NCI-H510A (cell line): ENCODE data around the gene SOX5.
"Not testable (repeated sequence)": the region's sequence is repeated elsewhere in the genome, so short reads cannot be mapped to it uniquely, and the experiment has no call there.

Source experiments
- DNase-seq: peaks from one replicate; lab custom pipeline; 2025; lab: John Stamatoyannopoulos, UW

The SOX5 gene

DNA sequence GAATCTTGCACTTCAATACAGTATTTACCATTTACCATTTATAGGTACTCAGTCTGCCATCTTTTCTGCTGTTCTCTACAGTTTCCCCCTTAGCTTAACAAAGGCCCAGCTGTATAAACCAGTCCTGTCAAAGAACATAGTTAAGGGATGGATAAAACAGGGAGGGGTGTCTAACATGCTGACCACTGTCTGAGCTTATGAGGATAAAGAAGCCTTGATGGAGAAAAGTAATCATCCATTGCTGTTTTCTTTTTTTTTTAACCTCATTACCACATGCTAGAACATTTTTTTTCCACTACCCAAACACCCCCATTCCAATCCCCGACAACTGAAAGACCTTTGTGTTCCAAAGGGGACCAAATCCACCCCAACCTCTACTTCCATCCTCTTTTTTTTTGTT lies 39.9 kb downstream of the SOX5 start:
- DNase-seq = no peak

DNA sequence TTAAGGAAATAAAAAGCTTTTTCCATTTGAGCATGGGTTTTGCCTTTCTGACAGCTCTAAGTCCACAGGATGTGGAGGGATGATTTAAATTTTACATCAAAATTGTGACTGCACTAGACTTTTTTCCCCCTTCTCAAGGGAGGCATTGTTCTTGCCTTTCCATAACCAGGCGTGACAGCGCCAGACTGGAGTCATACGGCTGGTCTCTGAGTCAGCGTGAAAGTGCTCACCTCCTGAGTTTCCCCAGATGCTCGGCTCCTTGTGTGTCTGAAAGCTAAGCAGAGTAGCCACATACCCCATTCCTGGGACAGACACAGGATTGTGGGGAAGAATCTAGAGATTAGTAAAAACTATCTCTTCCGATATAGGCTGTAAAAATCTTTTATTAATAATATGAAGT lies 43.1 kb downstream of the SOX5 start:
- DNase-seq = no peak

GRCh38 chr12:23899434-23899833 lies 50.0 kb downstream of the SOX5 start:
- DNase-seq = no peak

- DNase-seq = no peak
Observed at GRCh38 chr12:23898121-23898520, 51.3 kb downstream of the SOX5 start.

GRCh38 chr12:23895792-23896218 lies 53.7 kb downstream of the SOX5 start:
- DNase-seq = no peak

DNA sequence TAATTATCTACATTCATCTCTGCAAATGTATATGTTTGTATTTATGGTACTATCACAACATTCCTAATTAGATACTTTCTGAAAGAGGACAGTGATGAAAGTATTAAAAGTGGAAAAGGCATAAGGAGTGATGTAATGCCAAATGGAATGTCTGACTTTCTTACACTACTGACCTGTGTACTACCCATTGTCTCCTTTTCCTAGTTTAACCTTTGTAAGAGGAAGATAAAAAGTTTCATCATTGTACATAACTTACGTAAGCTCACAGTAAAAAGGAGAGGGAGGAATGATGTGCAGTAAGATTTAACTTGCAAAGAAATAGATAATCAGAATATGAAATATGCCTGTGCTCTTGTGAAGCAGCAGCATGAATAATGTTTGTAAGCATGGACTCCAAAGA lies 55.9 kb downstream of the SOX5 start:
- no peak for DNase-seq

GRCh38 chr12:23891115-23891514 lies 58.4 kb downstream of the SOX5 start:
- no peak for DNase-seq

GRCh38 chr12:23889069-23889440 lies 60.4 kb downstream of the SOX5 start:
- no peak for DNase-seq

- no peak for DNase-seq
Observed at GRCh38 chr12:23888396-23889068, 60.9 kb downstream of the SOX5 start.

GRCh38 chr12:23887055-23887835 lies 62.2 kb downstream of the SOX5 start:
- no peak for DNase-seq

GRCh38 chr12:23885394-23885793 lies 64.1 kb downstream of the SOX5 start:
- no peak for DNase-seq

GRCh38 chr12:23884909-23885308 lies 64.6 kb downstream of the SOX5 start:
- DNase-seq = no peak

DNA sequence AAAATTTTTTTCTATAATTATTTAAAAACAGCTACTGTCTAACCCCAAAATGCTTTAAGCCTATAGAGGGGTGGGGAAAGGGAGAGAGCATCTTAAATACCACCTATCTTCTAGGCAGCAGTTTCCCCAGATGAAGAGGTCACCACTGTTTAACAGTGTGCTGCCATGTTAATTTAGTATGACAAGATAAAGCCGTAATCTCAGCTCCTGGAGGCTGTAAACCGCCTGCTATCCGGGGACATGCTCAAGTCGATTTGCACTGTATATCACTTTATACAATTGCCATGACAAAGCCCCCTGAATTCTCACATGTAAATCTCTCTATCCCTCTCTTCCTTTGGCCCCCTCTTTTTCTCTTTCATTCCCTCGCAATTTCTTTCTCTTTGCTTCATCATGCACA lies 68.5 kb downstream of the SOX5 start:
- DNase-seq = no peak

DNA sequence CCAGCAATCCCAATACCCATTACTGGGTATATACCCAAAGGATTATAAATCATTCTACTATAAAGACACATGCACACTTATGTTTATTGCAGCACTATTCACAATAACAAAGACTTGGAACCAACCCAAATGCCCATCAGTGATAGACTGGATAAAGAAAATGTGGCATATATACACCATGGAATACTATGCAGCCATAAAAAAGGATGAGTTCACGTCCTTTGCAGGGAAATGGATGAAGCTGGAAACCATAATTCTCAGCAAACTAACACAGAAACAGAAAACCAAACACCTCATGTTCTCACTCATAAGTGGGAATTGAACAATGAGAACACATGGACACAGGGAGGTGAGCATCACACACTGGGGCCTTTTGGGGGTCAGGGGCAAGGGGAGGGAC lies 72.9 kb downstream of the SOX5 start:
- DNase-seq = not testable (repeated sequence)

DNA sequence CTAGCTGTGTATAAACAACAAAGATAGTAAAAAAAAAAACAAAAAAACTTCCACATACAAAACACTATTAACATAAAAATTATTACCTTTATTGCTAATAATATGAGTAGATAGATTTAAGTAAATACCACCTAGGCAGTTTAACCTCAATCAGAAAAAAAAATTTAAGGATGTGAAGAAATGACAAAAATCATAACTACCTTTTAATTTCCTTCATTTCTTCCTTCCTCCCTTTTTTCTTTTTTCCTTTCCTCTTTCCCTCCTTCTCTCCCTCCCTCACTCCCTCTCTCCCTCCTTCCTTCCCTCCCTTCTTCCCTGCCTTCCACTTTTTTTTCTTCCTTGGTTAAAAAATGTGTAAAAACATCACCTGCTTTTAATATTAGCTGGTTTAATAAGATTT lies 81.7 kb downstream of the SOX5 start:
- no peak for DNase-seq

DNA sequence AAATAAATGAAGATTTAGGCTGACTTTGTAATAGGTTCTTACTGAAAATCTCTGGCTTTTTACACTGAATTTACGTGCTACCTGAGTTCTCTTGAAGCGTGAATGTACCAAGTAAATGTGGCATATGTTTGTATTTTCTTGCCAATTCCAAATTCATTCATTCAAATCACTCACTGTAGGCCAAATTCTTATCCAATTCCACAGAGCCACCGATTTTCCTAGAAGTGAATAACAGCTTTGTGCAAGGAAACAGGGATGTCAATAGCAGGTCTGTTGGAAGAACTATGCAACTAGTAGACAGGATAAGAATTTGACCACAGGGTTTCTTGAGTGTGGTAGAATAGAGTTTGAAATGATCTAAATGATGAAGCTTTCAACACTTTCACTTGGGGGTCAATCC lies 86.8 kb downstream of the SOX5 start:
- no peak for DNase-seq

GRCh38 chr12:23860019-23860418 lies 89.5 kb downstream of the SOX5 start:
- DNase-seq = no peak

DNA sequence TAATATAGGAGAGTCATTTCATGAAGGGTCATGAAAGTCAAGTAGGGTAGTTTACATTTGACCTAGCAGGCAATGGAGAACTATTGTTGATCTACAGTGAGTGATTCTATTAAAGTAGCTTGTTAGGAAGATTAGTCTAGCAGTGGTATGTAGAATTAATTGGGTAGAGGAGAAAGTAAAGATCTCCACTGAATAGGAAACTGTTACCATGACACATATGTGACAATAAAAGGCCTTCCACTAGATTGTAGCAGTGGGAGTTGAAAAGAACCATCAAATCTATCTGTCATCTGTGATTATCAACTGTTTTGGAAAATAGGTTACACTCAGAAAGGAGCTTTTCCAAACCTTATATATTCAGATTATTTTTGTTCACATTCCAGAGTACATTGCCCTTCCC lies 92.3 kb downstream of the SOX5 start:
- no peak for DNase-seq

- DNase-seq = no peak
Observed at GRCh38 chr12:23855813-23856212, 93.7 kb downstream of the SOX5 start.

GRCh38 chr12:23854598-23854997 lies 94.9 kb downstream of the SOX5 start:
- no peak for DNase-seq

DNA sequence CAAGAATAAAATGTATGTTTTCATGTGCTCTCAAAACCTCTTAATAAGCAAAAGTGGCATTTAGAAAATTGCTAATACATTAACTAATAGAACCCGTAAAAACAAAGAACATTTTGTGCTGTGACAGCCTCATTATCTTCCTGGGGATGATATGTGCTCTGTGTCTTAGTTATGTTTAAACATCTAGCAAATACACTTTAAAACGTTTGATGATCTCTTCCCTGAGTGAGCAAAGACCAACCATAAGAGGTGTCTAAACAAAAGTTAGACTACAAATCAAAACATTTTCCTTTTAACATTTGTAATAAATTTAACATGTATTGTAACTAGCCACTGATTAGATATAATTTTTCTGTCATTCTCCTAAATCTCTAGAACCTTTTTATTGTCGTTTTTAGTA lies 95.8 kb downstream of the SOX5 start:
- no peak for DNase-seq

- DNase-seq = no peak
Observed at GRCh38 chr12:23851602-23852001, 97.9 kb downstream of the SOX5 start.

GRCh38 chr12:23847857-23848256 lies 101.6 kb downstream of the SOX5 start:
- no peak for DNase-seq

- no peak for DNase-seq
Observed at GRCh38 chr12:23843958-23844357, 105.5 kb downstream of the SOX5 start.
